ENCODE data around the gene RGL2. TPM values are rescaled to one million over a fixed set of nuclear protein-coding genes. Genes with fewer than 3 reads are reported as not detected.
A peak's percentile ranks its signal among the peaks of the same experiment; 100 is the strongest.

The RGL2 gene
- total and polyA plus RNA-seq, 2 of the 4 experiments (the other 2 are of a cell fraction): 4.1 to 26.9 TPM

- dilution Hi-C loops (cut with HindIII; ENCODE audit: low sequenced_read_pairs, unreplicated experiment): no loop called here
- Histone ChIP-seq H3K9ac (ENCODE audit: low read depth, low read length) (no peak overlapping the region), H3K4me1 (ENCODE audit: control insufficient read depth, insufficient read depth, low read length) (peaks cover 8% of the 10 kb centered on the region), H4K91ac (ENCODE audit: insufficient read depth, low read depth, low read length) (no peak overlapping the region), H3K23ac (ENCODE audit: low read depth, low read length) (no peak overlapping the region), H4K8ac (ENCODE audit: low read depth in 2 of 2, low read length in 2 of 2) (no peak overlapping the region), H3K4me2 (ENCODE audit: low read depth, low read length) (no peak overlapping the region), H3K56ac (ENCODE audit: extremely low read depth, insufficient read depth, low read length) (no peak overlapping the region), H2BK20ac (ENCODE audit: low read depth, low read length) (no peak overlapping the region), H2AFZ (replicated peaks; ENCODE audit: low read length, poor library complexity) (peak overlapping the region; percentile 63), H3K9me1 (ENCODE audit: insufficient read depth, low read length) (peaks cover 3% of the 10 kb centered on the region), H4K5ac (ENCODE audit: low read depth, low read length) (no peak overlapping the region), H3K27ac (ENCODE audit: insufficient read depth, low read length) (no peak overlapping the region), H3K18ac (ENCODE audit: low read depth, low read length) (no peak overlapping the region), H3K79me1 (ENCODE audit: low read depth in 1 of 2, low read length in 2 of 2) (peaks cover 19 to 45% of the 10 kb centered on the region in 2 experiments), H2AK9ac (replicated peaks; ENCODE audit: low read depth, low read length, poor library complexity) (peak overlapping the region; percentile 42), H3K14ac (replicated peaks; ENCODE audit: low read depth, low read length) (no peak overlapping the region), H2BK120ac (ENCODE audit: low read depth, low read length) (no peak overlapping the region), H3K4ac (ENCODE audit: low read depth, low read length) (no peak overlapping the region), H3K9me3 (ENCODE audit: control insufficient read depth, insufficient read depth, low read length) (no peaks in the 10 kb centered on the region), H2AK5ac (ENCODE audit: low read depth, low read length) (no peak overlapping the region), H3K4me3 (ENCODE audit: insufficient read depth, low read depth, low read length) (no peak overlapping the region), H2BK15ac (ENCODE audit: low read depth, low read length) (no peak overlapping the region), H2BK5ac (ENCODE audit: low read depth, low read length, poor library complexity, severe bottlenecking) (no peak overlapping the region), H3K27me3 (ENCODE audit: control insufficient read depth, insufficient read depth, low read length) (no peaks in the 10 kb centered on the region), H3K36me3 (ENCODE audit: control insufficient read depth, insufficient read depth, low read length) (peaks cover 64% of the 10 kb centered on the region), H4K20me1 (ENCODE audit: insufficient read depth, low read length) (peaks cover 57% of the 10 kb centered on the region)
- ATAC-seq (ENCODE audit: low read depth) (no peak), DNase-seq (no peak)
- WGBS, 2 experiments (ENCODE audit: extremely low coverage in 2 of 2, insufficient read length in 1 of 2): 91% methylated on average over 4 of the region's 13 CpGs; no CpG with 5 or more reads in 1 of the 2 experiments
- no TSS peak for BruUV-seq (replicated peaks)
- ChIA-PET POLR2A (ENCODE audit: unreplicated experiment) (no interaction called here), CTCF (interaction anchor here (0.6 kb wide), 1 partner anchor 22 kb away, joined by 5 read pairs; no protein-coding TSS in a partner anchor)
- TF ChIP-seq MXI1 (IDR thresholded peaks at IDR 0.05; ENCODE audit: borderline replicate concordance, low read depth, low read length) (no peak), RAD21 (IDR thresholded peaks at IDR 0.05; ENCODE audit: low read length) (no peak), USF2 (IDR thresholded peaks at IDR 0.05; ENCODE audit: low read depth, low read length) (no peak)
- intact Hi-C loops (cut with micrococcal nuclease): no loop called here
- in situ Hi-C loops (cut with MboI; ENCODE audit: low sequenced_read_pairs): no loop called here
These were observed 19.5 kb downstream of the RGL2 start for GRCh38 chr6:33279257-33279695.

Measured in IMR-90 (cell line).